ENCODE measurements around the gene SDHAF1. TPM values are rescaled to one million over a fixed set of nuclear protein-coding genes. Genes with fewer than 3 reads are reported as not detected.
"Not testable (repeated sequence)": the region's sequence is repeated elsewhere in the genome, so short reads cannot be mapped to it uniquely, and the experiment has no call there.

SDHAF1 gene
- total RNA-seq: 20.0 TPM

- peak; percentile 96 for DNase-seq (ENCODE audit: low spot score)
Measured at GRCh38 chr19:35995048-35995993, at the start of gene SDHAF1. TSS of gene SDHAF1 (plus strand) at chr19:35995188. CDS start at chr19:35995275, 87 bp downstream.

- DNase-seq (ENCODE audit: low spot score): no peak
Measured at GRCh38 chr19:35946203-35946602, 48.8 kb upstream of the SDHAF1 start.

- DNase-seq (ENCODE audit: low spot score): no peak
Measured at GRCh38 chr19:35949131-35949530, 45.9 kb upstream of the SDHAF1 start.

- DNase-seq (ENCODE audit: low spot score): no peak
Measured at GRCh38 chr19:35955881-35956634, 38.9 kb upstream of the SDHAF1 start.

- DNase-seq (ENCODE audit: low spot score): not testable (repeated sequence)
Measured at GRCh38 chr19:35957411-35957810, 37.6 kb upstream of the SDHAF1 start.

- DNase-seq (ENCODE audit: low spot score): no peak
Measured at GRCh38 chr19:35958660-35959039, 36.3 kb upstream of the SDHAF1 start.

GRCh38 chr19:35959040-35959967 is 35.7 kb upstream of the SDHAF1 start:
- peak; percentile 45 for DNase-seq (ENCODE audit: low spot score)

GRCh38 chr19:35959968-35960320 is 35.0 kb upstream of the SDHAF1 start:
- no peak for DNase-seq (ENCODE audit: low spot score)

- DNase-seq (ENCODE audit: low spot score): no peak
Measured at GRCh38 chr19:35960432-35960972, 34.5 kb upstream of the SDHAF1 start.

GRCh38 chr19:35963514-35963913 is 31.5 kb upstream of the SDHAF1 start:
- DNase-seq (ENCODE audit: low spot score): peak; percentile 63

- no peak for DNase-seq (ENCODE audit: low spot score)
Measured at GRCh38 chr19:35966771-35967170, 28.2 kb upstream of the SDHAF1 start.

- DNase-seq (ENCODE audit: low spot score): no peak
Measured at GRCh38 chr19:35973487-35973886, 21.5 kb upstream of the SDHAF1 start.

- DNase-seq (ENCODE audit: low spot score): no peak
Measured at GRCh38 chr19:35975608-35976214, 19.3 kb upstream of the SDHAF1 start.

- DNase-seq (ENCODE audit: low spot score): no peak
Measured at GRCh38 chr19:35977446-35978222, 17.4 kb upstream of the SDHAF1 start.

- no peak for DNase-seq (ENCODE audit: low spot score)
Measured at GRCh38 chr19:35978271-35978670, 16.7 kb upstream of the SDHAF1 start.

GRCh38 chr19:35978832-35979365 is 16.1 kb upstream of the SDHAF1 start:
- no peak for DNase-seq (ENCODE audit: low spot score)

GRCh38 chr19:35980997-35981396 is 14.0 kb upstream of the SDHAF1 start:
- not testable (repeated sequence) for DNase-seq (ENCODE audit: low spot score)

- DNase-seq (ENCODE audit: low spot score): no peak
Measured at GRCh38 chr19:35983177-35983576, 11.8 kb upstream of the SDHAF1 start.

GRCh38 chr19:35986111-35986510 is 8.9 kb upstream of the SDHAF1 start:
- DNase-seq (ENCODE audit: low spot score): no peak

All from mucosa of gallbladder (tissue), 1 donor.